NCI-H446 (cell line): ENCODE measurements around the gene NACA.
A peak's percentile ranks its signal among the peaks of the same experiment; 100 is the strongest.
"Not testable (repeated sequence)": the region's sequence is repeated elsewhere in the genome, so short reads cannot be mapped to it uniquely, and the experiment has no call there.

ENCODE experiments used
- DNase-seq, 2 experiments: peaks; one replicate each; lab custom pipeline; 2025; lab: John Stamatoyannopoulos, UW

The NACA gene

GRCh38 chr12:56723889-56724700, 1.0 kb downstream of the NACA start:
- DNase-seq = peak in 1 of 2 experiments; percentile 44

DNA sequence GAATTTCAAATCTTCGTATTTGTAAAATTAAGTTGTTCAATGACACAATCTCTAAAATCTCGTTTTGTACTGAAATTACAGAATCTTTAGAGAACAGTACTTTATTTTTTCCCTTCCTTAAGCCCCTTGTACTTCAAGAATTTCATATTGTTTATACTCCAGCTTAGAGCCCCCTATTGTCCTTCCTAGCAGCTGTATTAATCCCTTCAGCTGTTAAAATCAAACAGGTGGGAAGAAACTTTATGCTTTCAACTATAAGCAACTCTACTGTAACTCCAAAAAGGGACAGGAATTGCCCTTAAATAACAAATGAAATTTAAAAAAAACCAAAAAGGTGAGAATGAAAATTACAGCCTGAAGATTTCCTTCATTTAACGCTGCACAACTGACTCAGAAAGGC, 1.7 kb downstream of the NACA start:
- no peak for DNase-seq

- no peak for DNase-seq
Measured at GRCh38 chr12:56722832-56723231, 2.3 kb downstream of the NACA start.

- DNase-seq = no peak
Measured at GRCh38 chr12:56721721-56722120, 3.4 kb downstream of the NACA start.

GRCh38 chr12:56721216-56721615, 3.9 kb downstream of the NACA start:
- DNase-seq = no peak

DNA sequence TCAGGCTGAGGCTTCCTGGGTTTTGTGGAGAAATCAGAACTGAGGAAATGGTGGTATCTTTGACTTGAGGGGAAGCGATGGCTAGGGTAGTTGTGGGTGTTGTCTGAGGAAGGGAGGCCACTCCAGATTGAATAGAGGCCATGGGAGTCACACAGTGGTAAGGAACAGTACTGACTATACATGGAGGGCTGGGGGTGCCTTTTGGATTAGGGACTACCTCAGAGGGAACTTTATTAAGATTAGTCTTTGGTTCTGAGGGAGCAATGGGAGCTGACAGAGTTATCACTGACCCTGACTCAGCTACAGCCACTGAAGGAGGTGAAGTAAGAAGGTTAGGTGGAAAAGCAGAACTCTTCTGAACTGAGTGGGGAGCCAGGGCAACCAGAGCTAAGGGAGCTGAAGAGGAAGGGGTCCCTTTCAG, 4.4 kb downstream of the NACA start:
- DNase-seq = no peak

GRCh38 chr12:56719056-56719455, 6.0 kb downstream of the NACA start:
- DNase-seq = no peak

DNA sequence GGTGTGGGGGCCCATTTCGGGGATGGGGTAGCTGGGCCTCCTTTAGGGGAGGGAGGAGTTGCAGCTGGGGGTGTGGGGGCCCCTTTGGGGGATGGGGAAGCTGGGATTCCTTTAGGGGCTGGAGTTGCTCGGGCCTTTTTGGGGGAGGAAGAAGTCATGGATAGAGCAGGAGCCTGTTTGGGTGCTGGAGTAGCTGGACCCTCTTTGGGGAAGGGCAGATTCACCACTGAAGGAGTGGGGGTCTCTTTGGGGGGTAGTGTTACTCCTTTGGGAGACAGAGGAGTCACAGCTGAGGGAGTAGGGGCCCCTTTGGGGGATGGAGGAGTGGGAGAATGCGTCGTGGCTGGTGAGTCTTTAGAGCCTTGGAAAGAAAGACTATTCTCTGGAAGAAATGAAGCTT, 6.5 kb downstream of the NACA start:
- DNase-seq = no peak

DNA sequence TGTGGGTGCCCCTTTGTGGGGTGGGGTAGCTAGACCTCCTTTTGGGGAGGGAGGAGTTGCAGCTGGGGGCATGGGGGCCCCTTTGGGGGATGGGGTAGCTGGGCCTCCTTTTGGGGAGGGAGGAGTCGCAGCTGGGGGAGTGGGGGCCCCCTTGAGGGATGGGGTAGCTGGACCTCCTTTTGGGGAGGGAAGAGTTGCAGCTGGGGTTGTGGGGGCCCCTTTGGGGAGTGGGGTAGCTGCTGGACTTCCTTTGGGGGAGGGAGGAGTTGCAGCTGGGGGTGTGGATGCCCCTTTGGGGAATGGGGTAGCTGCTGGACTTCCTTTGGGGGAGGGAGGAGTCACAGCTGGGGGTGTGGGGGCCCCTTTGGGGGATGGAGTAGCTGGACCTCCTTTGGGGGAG, 7.0 kb downstream of the NACA start:
- DNase-seq = no peak

DNA sequence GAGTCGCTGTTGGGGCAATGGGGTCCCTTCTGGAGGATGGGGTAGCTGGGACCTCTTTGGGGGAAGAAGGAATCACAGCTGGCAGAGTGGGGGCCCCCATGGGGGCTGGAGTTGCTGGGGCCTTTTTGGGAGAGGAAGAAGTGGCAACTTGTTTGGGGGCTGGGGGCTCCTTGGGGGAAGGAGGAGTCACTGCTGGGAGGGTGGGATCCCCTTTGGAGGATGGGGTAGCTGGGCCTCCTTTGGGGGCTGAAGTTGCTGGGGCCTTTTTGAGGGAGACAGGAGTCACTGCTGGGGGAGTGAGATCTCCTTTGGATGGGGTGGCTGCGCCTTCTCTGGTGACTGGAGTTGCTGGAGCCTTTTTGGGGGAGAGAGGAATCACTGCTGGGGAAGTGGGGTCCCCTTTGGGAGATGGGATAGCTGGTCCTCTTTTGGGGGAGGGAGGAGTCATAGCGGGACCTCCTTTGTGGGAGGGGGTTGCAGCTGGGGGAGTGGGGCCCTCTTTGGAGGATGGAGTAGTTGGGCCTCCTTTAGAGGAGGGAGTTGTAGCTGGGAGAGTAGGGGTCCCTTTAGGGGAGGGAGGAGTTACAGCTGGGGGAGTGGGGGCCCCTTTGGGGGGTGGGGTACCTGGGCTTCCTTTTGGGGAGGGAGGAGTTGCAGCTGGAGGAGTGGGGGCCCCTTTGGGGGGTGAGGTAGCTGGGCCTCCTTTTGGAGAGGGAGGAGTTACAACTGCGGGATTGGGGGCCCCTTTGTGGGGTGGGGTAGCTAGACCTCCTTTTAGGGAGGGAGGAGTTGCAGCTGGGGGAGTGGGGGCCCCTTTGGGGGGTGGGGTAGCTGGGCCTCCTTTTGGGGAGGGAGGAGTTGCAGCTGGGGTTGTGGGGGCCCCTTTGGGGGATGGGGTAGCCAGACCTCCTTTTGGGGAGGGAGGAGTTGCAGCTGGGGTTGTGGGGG, 7.9 kb downstream of the NACA start:
- DNase-seq = no peak

DNA sequence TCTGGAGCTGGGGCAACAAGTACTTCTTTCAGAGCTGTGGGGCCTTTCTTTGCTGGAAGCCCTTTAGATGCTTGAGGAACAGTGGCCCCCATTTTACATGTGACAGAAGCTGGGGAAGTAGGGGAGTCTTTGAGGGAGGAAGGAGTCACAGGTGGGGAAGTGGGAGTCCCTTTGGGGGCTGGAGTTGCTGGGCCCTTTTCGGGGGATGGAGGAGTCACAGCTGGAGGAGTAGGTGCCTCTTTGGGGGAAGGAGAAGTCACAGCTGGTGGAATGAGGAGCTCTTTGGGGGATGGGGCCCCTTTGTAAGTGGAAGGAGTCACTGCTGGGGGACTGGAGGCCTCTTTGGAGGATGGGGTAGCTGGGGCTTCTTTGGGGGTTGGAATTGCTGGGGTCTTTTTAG, 8.6 kb downstream of the NACA start:
- DNase-seq = no peak

DNA sequence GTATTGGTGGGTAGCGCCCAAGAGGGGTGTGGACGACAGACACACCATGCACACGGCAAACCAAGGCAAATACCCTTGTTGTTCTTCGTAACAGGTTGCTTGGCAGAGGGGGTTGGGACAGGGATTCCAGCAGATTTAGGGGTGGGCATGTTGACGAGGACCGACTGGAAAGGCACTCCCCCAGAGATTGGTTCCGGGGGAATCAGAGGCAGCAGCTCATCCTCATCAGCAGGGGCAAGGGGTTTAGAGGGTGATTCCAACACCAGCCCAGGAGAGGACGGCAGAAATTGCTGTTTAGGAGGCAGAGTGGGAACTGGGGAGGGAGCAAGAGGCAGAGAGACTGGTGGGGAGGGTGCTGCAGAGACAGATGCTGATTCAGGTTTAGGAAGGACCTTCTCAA, 9.3 kb downstream of the NACA start:
- DNase-seq = no peak

GRCh38 chr12:56714431-56714929, 10.6 kb downstream of the NACA start:
- DNase-seq = no peak

DNA sequence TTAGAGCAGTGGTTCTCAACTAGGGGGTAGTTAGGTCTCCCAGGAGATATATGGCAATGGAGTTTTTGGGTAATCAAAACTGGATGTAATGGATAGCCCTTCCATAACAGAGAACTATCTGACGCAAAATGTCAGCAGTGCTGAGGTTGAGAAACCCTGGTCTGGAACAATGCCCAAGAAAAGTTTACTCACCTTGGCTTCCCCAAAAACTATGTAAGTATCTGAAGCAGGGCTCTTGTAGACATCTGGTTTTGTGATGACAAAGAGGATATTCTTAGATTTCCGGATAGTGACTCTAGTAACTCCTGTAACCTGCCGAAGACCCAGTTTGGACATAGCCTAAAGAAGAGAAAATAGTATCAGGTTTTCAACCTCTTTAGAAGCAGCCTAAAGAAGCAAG, 11.8 kb downstream of the NACA start:
- DNase-seq = no peak

- DNase-seq = no peak
Measured at GRCh38 chr12:56709759-56710376, 15.2 kb downstream of the NACA start.

GRCh38 chr12:56704522-56704921, 20.6 kb downstream of the NACA start:
- DNase-seq = not testable (repeated sequence)

- no peak for DNase-seq
Measured at GRCh38 chr12:56699020-56699661, 26.0 kb downstream of the NACA start.

GRCh38 chr12:56695327-56696101, 29.6 kb downstream of the NACA start:
- no peak for DNase-seq

GRCh38 chr12:56694161-56694560, 30.9 kb downstream of the NACA start:
- DNase-seq = no peak

DNA sequence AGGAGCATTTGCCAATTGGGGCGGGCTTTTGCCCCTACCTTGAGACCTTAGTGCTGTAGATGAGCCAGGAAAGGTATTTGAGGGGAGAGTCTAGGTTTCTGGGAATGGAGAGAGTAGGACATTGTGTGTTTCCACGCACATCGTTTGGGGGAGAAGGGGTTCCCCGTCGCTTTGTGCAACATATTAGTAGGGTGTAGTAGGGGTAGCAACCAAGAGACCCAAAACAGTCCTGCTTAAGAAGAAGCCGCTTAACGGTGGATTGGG, 36.3 kb downstream of the NACA start:
- DNase-seq = no peak

- DNase-seq = peak; percentile 96 to 98
Measured at GRCh38 chr12:56688129-56688845, 36.8 kb downstream of the NACA start, which contains the start of gene PTGES3. Gene PTGES3 (minus strand): TSS chr12:56688284. CDS start chr12:56687999, 285 bp downstream.
